IPS DF 4.7 (cell line): ENCODE data around the gene MADCAM1.
"Not testable (repeated sequence)": the region's sequence is repeated elsewhere in the genome, so short reads cannot be mapped to it uniquely, and the experiment has no call there.

ENCODE experiments used
- DNase-seq: peaks from one replicate; pipeline ENCODE4 v3.0.0-alpha.2; 2013; ENCODE audit warnings: low spot score; ENCODE audit errors: extremely low read depth

The MADCAM1 gene

GRCh38 chr19:465056-465816, 31.1 kb upstream of the MADCAM1 start:
- DNase-seq = no peak

- DNase-seq = no peak
Measured at GRCh38 chr19:467554-467953, 28.7 kb upstream of the MADCAM1 start.

- no peak for DNase-seq
Measured at GRCh38 chr19:468587-469256, 27.6 kb upstream of the MADCAM1 start.

- DNase-seq = no peak
Measured at GRCh38 chr19:469833-470232, 26.5 kb upstream of the MADCAM1 start.

GRCh38 chr19:470701-471100, 25.6 kb upstream of the MADCAM1 start:
- DNase-seq = no peak

- no peak for DNase-seq
Measured at GRCh38 chr19:472005-472858, 24.1 kb upstream of the MADCAM1 start.

- no peak for DNase-seq
Measured at GRCh38 chr19:474126-475078, 21.9 kb upstream of the MADCAM1 start.

- DNase-seq = no peak
Measured at GRCh38 chr19:475360-475759, 20.9 kb upstream of the MADCAM1 start.

- DNase-seq = no peak
Measured at GRCh38 chr19:478236-478903, 17.9 kb upstream of the MADCAM1 start.

- no peak for DNase-seq
Measured at GRCh38 chr19:478976-479375, 17.3 kb upstream of the MADCAM1 start.

GRCh38 chr19:480016-480855, 16.1 kb upstream of the MADCAM1 start:
- DNase-seq = no peak

- not testable (repeated sequence) for DNase-seq
Measured at GRCh38 chr19:481100-481499, 15.2 kb upstream of the MADCAM1 start.

- DNase-seq = no peak
Measured at GRCh38 chr19:482186-483041, 13.9 kb upstream of the MADCAM1 start.

- DNase-seq = no peak
Measured at GRCh38 chr19:483332-484072, 12.8 kb upstream of the MADCAM1 start.

GRCh38 chr19:484494-484893, 11.8 kb upstream of the MADCAM1 start:
- DNase-seq = no peak

- DNase-seq = no peak
Measured at GRCh38 chr19:485077-485476, 11.2 kb upstream of the MADCAM1 start.

- DNase-seq = no peak
Measured at GRCh38 chr19:485583-486236, 10.6 kb upstream of the MADCAM1 start.
